OCI-LY3 (cell line): ENCODE measurements around the gene PTGDR.

ENCODE experiments used
- EZH2phosphoT487 ChIP-seq: fragments of 200-600 bp; shearing (Covaris generic); IDR thresholded peaks from 2 replicates; pipeline ENCODE4 v1.6.1; 2018; ENCODE audit warnings: antibody characterized with exemption, mixed run types, low read depth
- TF ChIP-seq, protein P1 (sequence below): fragments of 200-600, 300-600 bp; sonication (generic); IDR thresholded peaks from 2 replicates; pipeline ENCODE4 v1.5.1; 2014; ENCODE audit warnings: antibody characterized with exemption, low read length, low read depth

DNA sequence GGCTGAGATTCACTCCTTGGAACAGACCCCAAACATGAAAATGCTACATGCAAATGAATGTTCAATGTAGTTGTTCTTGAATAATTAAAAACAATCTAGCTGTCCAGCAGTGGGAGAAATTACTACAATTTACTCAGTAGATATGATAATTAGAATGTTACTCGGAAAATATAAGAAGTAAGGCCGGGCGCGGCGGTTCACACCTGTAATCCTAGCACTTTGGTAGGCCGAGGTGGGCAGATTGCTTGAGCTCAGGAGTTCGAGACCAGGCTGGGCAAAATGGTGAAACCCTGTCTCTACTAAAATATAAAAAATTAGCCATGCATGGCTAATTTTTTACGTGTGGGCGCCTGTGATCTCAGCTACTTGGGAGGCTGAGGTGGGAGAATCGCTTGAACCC, 31.3 kb downstream of the PTGDR start:
- TF ChIP-seq, protein P1, sequence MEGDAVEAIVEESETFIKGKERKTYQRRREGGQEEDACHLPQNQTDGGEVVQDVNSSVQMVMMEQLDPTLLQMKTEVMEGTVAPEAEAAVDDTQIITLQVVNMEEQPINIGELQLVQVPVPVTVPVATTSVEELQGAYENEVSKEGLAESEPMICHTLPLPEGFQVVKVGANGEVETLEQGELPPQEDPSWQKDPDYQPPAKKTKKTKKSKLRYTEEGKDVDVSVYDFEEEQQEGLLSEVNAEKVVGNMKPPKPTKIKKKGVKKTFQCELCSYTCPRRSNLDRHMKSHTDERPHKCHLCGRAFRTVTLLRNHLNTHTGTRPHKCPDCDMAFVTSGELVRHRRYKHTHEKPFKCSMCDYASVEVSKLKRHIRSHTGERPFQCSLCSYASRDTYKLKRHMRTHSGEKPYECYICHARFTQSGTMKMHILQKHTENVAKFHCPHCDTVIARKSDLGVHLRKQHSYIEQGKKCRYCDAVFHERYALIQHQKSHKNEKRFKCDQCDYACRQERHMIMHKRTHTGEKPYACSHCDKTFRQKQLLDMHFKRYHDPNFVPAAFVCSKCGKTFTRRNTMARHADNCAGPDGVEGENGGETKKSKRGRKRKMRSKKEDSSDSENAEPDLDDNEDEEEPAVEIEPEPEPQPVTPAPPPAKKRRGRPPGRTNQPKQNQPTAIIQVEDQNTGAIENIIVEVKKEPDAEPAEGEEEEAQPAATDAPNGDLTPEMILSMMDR: no peak
- no peak for TF ChIP-seq EZH2phosphoT487
